Measurements from ENCODE around the gene PRDM16. TPM values are rescaled to one million over a fixed set of nuclear protein-coding genes. Genes with fewer than 3 reads are reported as not detected.

Gene PRDM16
- total RNA-seq, 1 experiment from 2014 or later = 0.17 TPM

- Histone ChIP-seq H3K9me3 (ENCODE audit: control insufficient read depth, low read depth, low read length) (no peaks in the 10 kb centered on the region), H3K23ac (ENCODE audit: insufficient read length, low read depth, low read length) (no peak overlapping the region), H2AK5ac (ENCODE audit: insufficient read length, low read length) (no peak overlapping the region), H3K56ac (ENCODE audit: insufficient read length, low read depth, low read length) (no peak overlapping the region), H2BK120ac (ENCODE audit: low read depth, low read length, poor library complexity, severe bottlenecking) (no peak overlapping the region), H3K14ac (ENCODE audit: insufficient read depth, low read length) (no peak overlapping the region), H3K18ac (ENCODE audit: insufficient read length, low read depth, low read length) (no peak overlapping the region), H2BK15ac (ENCODE audit: low read depth, low read length) (no peak overlapping the region), H3K79me1 (ENCODE audit: insufficient read depth, low read depth, low read length, poor library complexity, severe bottlenecking) (no peaks in the 10 kb centered on the region), H4K91ac (ENCODE audit: insufficient read length, low read depth, low read length) (no peak overlapping the region), H2BK12ac (ENCODE audit: insufficient read length, low read depth, low read length) (no peak overlapping the region), H4K8ac (replicated peaks; ENCODE audit: insufficient read length, low read depth, low read length) (no peak overlapping the region), H3K9ac (ENCODE audit: extremely low read depth, insufficient read length, low read length) (no peak overlapping the region), H3K4ac (ENCODE audit: low read depth, low read length) (no peak overlapping the region), H2BK20ac (ENCODE audit: low read depth, low read length, poor library complexity, severe bottlenecking) (no peak overlapping the region), H3K23me2 (ENCODE audit: insufficient read length, low read depth, low read length, poor library complexity, severe bottlenecking) (no peaks in the 10 kb centered on the region), H3K27me3 (ENCODE audit: insufficient read depth, low read length) (no peaks in the 10 kb centered on the region), H3K79me2 (ENCODE audit: insufficient read depth, low read length) (no peaks in the 10 kb centered on the region), H3K27ac (ENCODE audit: insufficient read length, low read depth, low read length) (no peak overlapping the region), H2AFZ (ENCODE audit: low read length) (no peak overlapping the region), H3T11ph (ENCODE audit: low read length) (no peak overlapping the region), H2BK5ac (ENCODE audit: insufficient read length, low read length) (no peak overlapping the region), H4K5ac (ENCODE audit: insufficient read length, low read depth, low read length) (no peak overlapping the region), H3K4me1 (ENCODE audit: insufficient read depth, low read length) (no peaks in the 10 kb centered on the region), H3K4me2 (ENCODE audit: insufficient read depth, insufficient read length, low read length) (no peak overlapping the region), H4K20me1 (ENCODE audit: control insufficient read depth, insufficient read depth, insufficient read length) (peaks cover 4% of the 10 kb centered on the region)
- Mint-ChIP-seq H3K27ac (no peak overlapping the region), H3K4me1 (no peaks in the 10 kb centered on the region), H3K9me3 (no peaks in the 10 kb centered on the region), H3K4me3 (no peak overlapping the region), H3K27me3 (ENCODE audit: low read depth) (no peaks in the 10 kb centered on the region), H3K36me3 (ENCODE audit: insufficient read depth in 1 of 3, low read depth in 3 of 3) (peaks cover 4 to 19% (median 14%) of the 10 kb centered on the region in 3 experiments; a peak in 5 of 7 replicates)
- TF ChIP-seq CTCF (conservative IDR thresholded peaks at IDR 0.05) = no peak
- WGBS (ENCODE audit: extremely low coverage, insufficient read length, low lambda C conversion rate) = no CpG with 5 or more reads among the region's 28 CpGs
- no peak for DNase-seq
Measured at GRCh38 chr1:3477241-3477995, 408.4 kb downstream of the PRDM16 start.

Data from H9 (cell line).